ENCODE measurements around the gene AGAP2.
"Not testable (repeated sequence)": the region's sequence is repeated elsewhere in the genome, so short reads cannot be mapped to it uniquely, and the experiment has no call there.

Gene AGAP2

GRCh38 chr12:57715786-57716185 is 22.8 kb downstream of the AGAP2 start:
- Histone ChIP-seq H3K36me3 (peaks cover 63 to 91% (median 66%) of the 10 kb centered on the region in 3 donors), H3K9me3 (no peaks in the 10 kb centered on the region), H3K27ac (no peak overlapping the region), H3K4me3 (no peak overlapping the region), H3K4me1 (no peaks in the 10 kb centered on the region), H3K27me3 (no peaks in the 10 kb centered on the region)
- TF ChIP-seq CTCF (IDR thresholded peaks at IDR 0.05): no peak
- no peak for DNase-seq
- intact Hi-C loops (cut with DNase I; ENCODE audit: low total_unique reads): no loop called here

GRCh38 chr12:57715036-57715748 is 23.4 kb downstream of the AGAP2 start:
- peaks cover 57 to 88% (median 60%) of the 10 kb centered on the region in 3 donors for H3K36me3 ChIP-seq
- intact Hi-C loops (cut with DNase I; ENCODE audit: low total_unique reads); H3K4me1 ChIP-seq: not testable (repeated sequence)

GRCh38 chr12:57713209-57713608 is 25.3 kb downstream of the AGAP2 start:
- intact Hi-C loops (cut with DNase I; ENCODE audit: low total_unique reads): no loop called here
- H3K27ac ChIP-seq: no peak overlapping the region

More at GRCh38 chr12:57715036-57715748, 23.4 kb downstream of the AGAP2 start:
- not testable (repeated sequence) for H3K9me3 ChIP-seq, H3K27me3 ChIP-seq, H3K27ac ChIP-seq, DNase-seq, H3K4me3 ChIP-seq

GRCh38 chr12:57712701-57713100 is 25.8 kb downstream of the AGAP2 start:
- Histone ChIP-seq H3K27ac (no peak overlapping the region), H3K4me1 (no peaks in the 10 kb centered on the region), H3K27me3 (no peaks in the 10 kb centered on the region), H3K4me3 (no peak overlapping the region), H3K9me3 (no peaks in the 10 kb centered on the region), H3K36me3 (peaks cover 33 to 76% (median 35%) of the 10 kb centered on the region in 3 donors)
- no peak for DNase-seq
- TF ChIP-seq CTCF (IDR thresholded peaks at IDR 0.05): no peak
- intact Hi-C loops (cut with DNase I; ENCODE audit: low total_unique reads): no loop called here

More at GRCh38 chr12:57713209-57713608, 25.3 kb downstream of the AGAP2 start:
- Histone ChIP-seq H3K4me1 (no peaks in the 10 kb centered on the region), H3K36me3 (peaks cover 38 to 76% (median 40%) of the 10 kb centered on the region in 3 donors), H3K9me3 (no peaks in the 10 kb centered on the region), H3K27me3 (no peaks in the 10 kb centered on the region), H3K4me3 (no peak overlapping the region)
- no peak for TF ChIP-seq CTCF (IDR thresholded peaks at IDR 0.05)
- no peak for DNase-seq

GRCh38 chr12:57708296-57708695 is 30.2 kb downstream of the AGAP2 start:
- Histone ChIP-seq H3K4me1 (no peaks in the 10 kb centered on the region), H3K9me3 (peaks cover 0 to 5% (median 0%) of the 10 kb centered on the region in 3 donors), H3K36me3 (peaks cover 33 to 65% (median 36%) of the 10 kb centered on the region in 3 donors), H3K27ac (no peak overlapping the region), H3K4me3 (no peak overlapping the region), H3K27me3 (no peaks in the 10 kb centered on the region)
- no peak for TF ChIP-seq CTCF (IDR thresholded peaks at IDR 0.05)
- intact Hi-C loops (cut with DNase I; ENCODE audit: low total_unique reads): no loop called here
- no peak for DNase-seq

GRCh38 chr12:57707250-57707649 is 31.3 kb downstream of the AGAP2 start:
- no peak overlapping the region for H3K27ac ChIP-seq
- H3K27me3 ChIP-seq: no peaks in the 10 kb centered on the region
- no peak for DNase-seq
- peaks cover 0 to 5% (median 0%) of the 10 kb centered on the region in 3 donors for H3K9me3 ChIP-seq
- no peak for TF ChIP-seq CTCF (IDR thresholded peaks at IDR 0.05)
- intact Hi-C loops (cut with DNase I; ENCODE audit: low total_unique reads): no loop called here
- H3K4me1 ChIP-seq: no peaks in the 10 kb centered on the region
- peaks cover 42 to 67% (median 46%) of the 10 kb centered on the region in 3 donors for H3K36me3 ChIP-seq
- no peak overlapping the region for H3K4me3 ChIP-seq

All from tibial artery (tissue), 4 donors.